ENCODE measurements around the gene NNT. TPM values are rescaled to one million over a fixed set of nuclear protein-coding genes. Genes with fewer than 3 reads are reported as not detected.

Gene NNT
- polyA plus RNA-seq, 3 donors: 17.1 to 47.2 (median 41.2) TPM

- peaks cover 62 to 70% of the 10 kb centered on the region in 2 donors for H3K36me3 Mint-ChIP-seq
- H3K9me3 Mint-ChIP-seq: peaks cover 0 to 4% (median 0%) of the 10 kb centered on the region in 7 donors
- Histone ChIP-seq H4K20me1 (ENCODE audit: insufficient read depth, low read length) (no peaks in the 10 kb centered on the region), H3K4me3 (replicated peaks in 1 of 3; ENCODE audit: low read depth in 2 of 3, low read length in 3 of 3) (no peak overlapping the region), H3K36me3 (replicated peaks in 1 of 2; ENCODE audit: control insufficient read depth in 1 of 2, insufficient read depth in 2 of 2, low read length in 2 of 2) (peaks cover 51 to 72% of the 10 kb centered on the region in 2 donors), H2AFZ (ENCODE audit: insufficient read depth, low read depth, low read length, poor library complexity, severe bottlenecking) (no peak overlapping the region), H3K27me3 (ENCODE audit: control insufficient read depth in 2 of 2, insufficient read depth in 2 of 2, low read length in 2 of 2) (no peaks in the 10 kb centered on the region), H3K27ac (ENCODE audit: low read depth in 1 of 2, low read length in 2 of 2) (no peak overlapping the region), H3K9me3 (replicated peaks in 1 of 2; ENCODE audit: control insufficient read depth in 1 of 2, insufficient read depth in 1 of 2, low read length in 2 of 2) (peaks cover 0 to 5% of the 10 kb centered on the region in 2 donors), H3K79me2 (ENCODE audit: insufficient read depth, low read length) (peaks cover 3% of the 10 kb centered on the region), H3K4me1 (ENCODE audit: control insufficient read depth in 1 of 2, insufficient read depth in 2 of 2, low read length in 2 of 2) (no peaks in the 10 kb centered on the region), H3K9ac (ENCODE audit: insufficient read depth, low read length, poor library complexity, severe bottlenecking) (no peak overlapping the region), H3K4me2 (replicated peaks; ENCODE audit: extremely low read depth, low read length, poor library complexity, severe bottlenecking) (no peak overlapping the region)
- TF ChIP-seq CTCF (IDR thresholded peaks at IDR 0.05): no peak
- no peak for DNase-seq
- no peak overlapping the region for H3K4me3 Mint-ChIP-seq
- intact Hi-C loops (cut with micrococcal nuclease): no loop called here
- no CpG with 5 or more reads among the region's 3 CpGs for WGBS (ENCODE audit: insufficient coverage)
- H3K27me3 Mint-ChIP-seq (ENCODE audit: low read depth in 3 of 3): no peaks in the 10 kb centered on the region
- no peak overlapping the region for H3K27ac Mint-ChIP-seq
- H3K4me1 Mint-ChIP-seq: no peaks in the 10 kb centered on the region
Observed at GRCh38 chr5:43701227-43701626, 98.2 kb downstream of the NNT start.

- H3K79me2 ChIP-seq (ENCODE audit: insufficient read depth, low read length): no peaks in the 10 kb centered on the region
- no peak overlapping the region for H2AFZ ChIP-seq (ENCODE audit: insufficient read depth, low read depth, low read length, poor library complexity, severe bottlenecking)
- H3K9me3 ChIP-seq (replicated peaks in 1 of 2; ENCODE audit: control insufficient read depth in 1 of 2, insufficient read depth in 1 of 2, low read length in 2 of 2): no peaks in the 10 kb centered on the region
- H3K27ac ChIP-seq (ENCODE audit: low read depth in 1 of 2, low read length in 2 of 2): no peak overlapping the region
- Mint-ChIP-seq H3K27me3 (ENCODE audit: low read depth in 3 of 3) (no peaks in the 10 kb centered on the region), H3K36me3 (peaks cover 60 to 72% of the 10 kb centered on the region in 2 donors), H3K27ac (no peak overlapping the region), H3K9me3 (no peaks in the 10 kb centered on the region), H3K4me3 (no peak overlapping the region), H3K4me1 (no peaks in the 10 kb centered on the region)
- no peak overlapping the region for H3K4me3 ChIP-seq (replicated peaks in 1 of 3; ENCODE audit: low read depth in 2 of 3, low read length in 3 of 3)
- no peaks in the 10 kb centered on the region for H4K20me1 ChIP-seq (ENCODE audit: insufficient read depth, low read length)
- DNase-seq: no peak
- intact Hi-C loops (cut with micrococcal nuclease): no loop called here
- H3K36me3 ChIP-seq (replicated peaks in 1 of 2; ENCODE audit: control insufficient read depth in 1 of 2, insufficient read depth in 2 of 2, low read length in 2 of 2): peaks cover 48 to 64% of the 10 kb centered on the region in 2 donors
- no peak for TF ChIP-seq CTCF (IDR thresholded peaks at IDR 0.05)
- H3K27me3 ChIP-seq (ENCODE audit: control insufficient read depth in 2 of 2, insufficient read depth in 2 of 2, low read length in 2 of 2): no peaks in the 10 kb centered on the region
- H3K4me2 ChIP-seq (replicated peaks; ENCODE audit: extremely low read depth, low read length, poor library complexity, severe bottlenecking): no peak overlapping the region
- H3K4me1 ChIP-seq (ENCODE audit: control insufficient read depth in 1 of 2, insufficient read depth in 2 of 2, low read length in 2 of 2): no peaks in the 10 kb centered on the region
- no CpG with 5 or more reads among the region's 2 CpGs for WGBS (ENCODE audit: insufficient coverage)
- no peak overlapping the region for H3K9ac ChIP-seq (ENCODE audit: insufficient read depth, low read length, poor library complexity, severe bottlenecking)
Observed at GRCh38 chr5:43702293-43702692, 99.3 kb downstream of the NNT start.
